Cardiac muscle cell (in vitro differentiated cells and primary cell): ENCODE data around the gene ZFAND2B. TPM values are rescaled to one million over a fixed set of nuclear protein-coding genes. Genes with fewer than 3 reads are reported as not detected.

Experiments used
- DNase-seq, 2 donors: peaks; one replicate each; pipeline versions ENCODE4 v3.0.0 to v3.0.0-alpha.2; 2010 to 2017; ENCODE audit warnings: low read depth in 1 of 2, low spot score in 1 of 2
- H3K27ac ChIP-seq: fragments of 200-600 bp; sonication (generic); 2 replicates; pipeline ENCODE4 v1.5.1; 2016
- H3K27me3 ChIP-seq: fragments of 200-600 bp; sonication (generic); 2 replicates; pipeline ENCODE4 v1.6.0; 2016; ENCODE audit warnings: control low read depth
- H3K36me3 ChIP-seq: fragments of 200-600 bp; sonication (generic); 2 replicates; pipeline ENCODE4 v1.5.1; 2016; ENCODE audit warnings: control low read depth
- H3K4me1 ChIP-seq: fragments of 200-600 bp; sonication (generic); 2 replicates; pipeline ENCODE4 v1.8.1; 2017; ENCODE audit warnings: low read depth, mild to moderate bottlenecking, mixed run types
- H3K4me3 ChIP-seq: fragments of 200-600 bp; sonication (generic); 2 replicates; pipeline ENCODE4 v1.5.1; 2016; ENCODE audit warnings: mild to moderate bottlenecking
- H3K9me3 ChIP-seq: fragments of 200-600 bp; sonication (generic); 2 replicates; pipeline ENCODE4 v1.5.1; 2017; ENCODE audit warnings: low read depth, mild to moderate bottlenecking, control low read depth
- polyA plus RNA-seq: library from polyadenylated mRNA; unstranded; fragments of >200 nt; fragmentation: Nextera tagmentation; extraction: Ambion mirVana; gene quantifications from 2 replicates; pipeline ENCODE4 v1.2.1, GENCODE V29; 2016
- total RNA-seq: library from RNA; depleted of rRNA; stranded (reverse); fragments of >200 nt; gene quantifications from 2 replicates; pipeline ENCODE4 v1.2.3, GENCODE V29; 2016
- TF ChIP-seq, protein P1 (sequence below): IDR thresholded peaks from 2 replicates; pipeline ENCODE4 v1.5.1; 2012; ENCODE audit warnings: low read depth, mild to moderate bottlenecking, low read length

The ZFAND2B gene
- total and polyA plus RNA-seq, 2 experiments from 2014 or later: 35.4 to 54.8 TPM

- H3K27ac ChIP-seq: no peak overlapping the region
- H3K4me3 ChIP-seq: no peak overlapping the region
- TF ChIP-seq, protein P1, sequence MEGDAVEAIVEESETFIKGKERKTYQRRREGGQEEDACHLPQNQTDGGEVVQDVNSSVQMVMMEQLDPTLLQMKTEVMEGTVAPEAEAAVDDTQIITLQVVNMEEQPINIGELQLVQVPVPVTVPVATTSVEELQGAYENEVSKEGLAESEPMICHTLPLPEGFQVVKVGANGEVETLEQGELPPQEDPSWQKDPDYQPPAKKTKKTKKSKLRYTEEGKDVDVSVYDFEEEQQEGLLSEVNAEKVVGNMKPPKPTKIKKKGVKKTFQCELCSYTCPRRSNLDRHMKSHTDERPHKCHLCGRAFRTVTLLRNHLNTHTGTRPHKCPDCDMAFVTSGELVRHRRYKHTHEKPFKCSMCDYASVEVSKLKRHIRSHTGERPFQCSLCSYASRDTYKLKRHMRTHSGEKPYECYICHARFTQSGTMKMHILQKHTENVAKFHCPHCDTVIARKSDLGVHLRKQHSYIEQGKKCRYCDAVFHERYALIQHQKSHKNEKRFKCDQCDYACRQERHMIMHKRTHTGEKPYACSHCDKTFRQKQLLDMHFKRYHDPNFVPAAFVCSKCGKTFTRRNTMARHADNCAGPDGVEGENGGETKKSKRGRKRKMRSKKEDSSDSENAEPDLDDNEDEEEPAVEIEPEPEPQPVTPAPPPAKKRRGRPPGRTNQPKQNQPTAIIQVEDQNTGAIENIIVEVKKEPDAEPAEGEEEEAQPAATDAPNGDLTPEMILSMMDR: no peak
- peaks cover 36% of the 10 kb centered on the region for H3K36me3 ChIP-seq
- H3K4me1 ChIP-seq: peaks cover 4% of the 10 kb centered on the region
- H3K27me3 ChIP-seq: no peaks in the 10 kb centered on the region
- no peaks in the 10 kb centered on the region for H3K9me3 ChIP-seq
- DNase-seq: no peak
Observed at GRCh38 chr2:219180961-219181360, 25.6 kb upstream of the ZFAND2B start.

DNA sequence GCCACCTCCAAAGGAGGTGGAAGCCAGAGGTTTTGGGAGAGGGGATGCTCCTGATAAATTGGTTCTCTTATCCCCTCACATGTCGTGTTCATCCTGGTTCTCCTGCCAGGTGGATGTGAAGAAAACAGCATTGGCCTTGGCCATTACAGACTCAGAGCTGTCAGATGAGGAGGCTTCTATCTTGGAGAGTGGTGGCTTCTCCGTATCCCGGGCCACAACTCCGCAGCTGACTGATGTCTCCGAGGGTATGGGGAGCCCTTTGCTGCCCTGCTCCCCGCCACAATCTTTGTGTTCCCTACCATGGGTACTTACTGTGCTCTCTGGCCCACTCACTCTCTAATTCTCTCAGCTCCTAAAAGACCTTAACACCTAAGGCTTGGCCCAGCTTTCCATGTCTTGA is 25.1 kb upstream of the ZFAND2B start:
- H3K27ac ChIP-seq: no peak overlapping the region
- no peaks in the 10 kb centered on the region for H3K27me3 ChIP-seq
- no peaks in the 10 kb centered on the region for H3K9me3 ChIP-seq
- TF ChIP-seq, protein P1: no peak
- peaks cover 36% of the 10 kb centered on the region for H3K36me3 ChIP-seq
- peaks cover 4% of the 10 kb centered on the region for H3K4me1 ChIP-seq
- no peak for DNase-seq
- H3K4me3 ChIP-seq: no peak overlapping the region

GRCh38 chr2:219182331-219183150 is 24.0 kb upstream of the ZFAND2B start:
- Histone ChIP-seq H3K36me3 (peaks cover 36% of the 10 kb centered on the region), H3K9me3 (no peaks in the 10 kb centered on the region), H3K27ac (no peak overlapping the region), H3K4me1 (peaks cover 4% of the 10 kb centered on the region), H3K4me3 (no peak overlapping the region), H3K27me3 (no peaks in the 10 kb centered on the region)
- TF ChIP-seq, protein P1: no peak
- DNase-seq: no peak

DNA sequence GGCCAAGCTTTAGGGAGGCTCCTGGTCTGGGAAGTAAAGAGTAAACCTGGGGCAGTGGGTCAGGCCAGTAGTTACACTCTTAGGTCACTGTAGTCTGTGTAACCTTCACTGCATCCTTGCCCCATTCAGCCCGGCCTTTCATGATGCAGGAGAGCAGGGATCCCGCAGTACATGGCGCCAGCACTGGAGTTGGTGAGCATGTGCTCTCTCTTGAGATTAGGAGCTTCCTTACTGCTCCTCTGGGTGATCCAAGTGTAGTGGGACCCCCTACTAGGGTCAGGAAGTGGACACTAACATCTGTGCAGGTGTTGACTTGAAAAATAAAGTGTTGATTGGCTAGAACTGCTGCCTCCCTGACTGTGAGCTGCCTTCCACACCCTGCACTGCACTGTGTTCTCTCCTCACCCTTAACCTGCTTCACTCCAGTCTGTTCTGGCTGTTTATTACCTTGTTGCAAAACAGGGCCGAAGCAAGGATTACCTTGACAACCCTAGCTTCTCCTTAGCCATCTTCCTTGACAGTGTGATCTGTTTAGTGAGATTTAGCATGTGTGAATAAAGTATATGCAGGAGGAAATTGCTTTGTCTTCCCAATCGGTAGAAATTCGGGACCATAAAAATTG is 23.3 kb upstream of the ZFAND2B start:
- DNase-seq: no peak
- TF ChIP-seq, protein P1: no peak
- no peak overlapping the region for H3K27ac ChIP-seq
- peaks cover 36% of the 10 kb centered on the region for H3K36me3 ChIP-seq
- H3K4me3 ChIP-seq: no peak overlapping the region
- H3K4me1 ChIP-seq: peaks cover 4% of the 10 kb centered on the region
- no peaks in the 10 kb centered on the region for H3K9me3 ChIP-seq
- H3K27me3 ChIP-seq: no peaks in the 10 kb centered on the region

DNA sequence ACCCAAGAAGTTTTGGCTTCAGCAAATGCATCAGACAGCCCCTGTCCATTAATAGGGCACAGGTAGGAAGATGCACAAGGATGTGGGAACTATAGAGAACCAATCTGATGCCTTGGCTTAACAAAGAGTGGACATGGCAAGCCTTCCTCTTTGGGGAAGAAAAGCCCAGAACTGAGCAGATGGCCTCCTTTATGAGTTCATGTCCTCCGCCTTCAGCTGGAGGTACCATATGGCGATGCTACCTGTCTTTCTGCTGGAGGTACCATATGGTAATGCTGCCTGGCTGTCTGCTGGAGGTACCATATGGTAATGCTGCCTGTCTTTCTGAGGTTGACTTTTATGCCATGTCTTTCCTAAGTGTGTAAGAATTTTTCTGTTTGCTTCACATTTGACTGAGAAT is 22.5 kb upstream of the ZFAND2B start:
- Histone ChIP-seq H3K4me3 (no peak overlapping the region), H3K27ac (no peak overlapping the region), H3K4me1 (peaks cover 2% of the 10 kb centered on the region), H3K27me3 (no peaks in the 10 kb centered on the region), H3K36me3 (peaks cover 36% of the 10 kb centered on the region), H3K9me3 (no peaks in the 10 kb centered on the region)
- TF ChIP-seq, protein P1: no peak
- no peak for DNase-seq
